Ramos (cell line): ENCODE measurements around the gene MIDN.

ENCODE experiments used
- in situ Hi-C: fragments of 300-500 bp; cut with MboI; formaldehyde crosslinking; loops from one replicate; pipeline ENCODE4 v1.14.3; 2022; ENCODE audit warnings: low sequenced_read_pairs; ENCODE audit not compliant: unreplicated experiment

The MIDN gene

DNA sequence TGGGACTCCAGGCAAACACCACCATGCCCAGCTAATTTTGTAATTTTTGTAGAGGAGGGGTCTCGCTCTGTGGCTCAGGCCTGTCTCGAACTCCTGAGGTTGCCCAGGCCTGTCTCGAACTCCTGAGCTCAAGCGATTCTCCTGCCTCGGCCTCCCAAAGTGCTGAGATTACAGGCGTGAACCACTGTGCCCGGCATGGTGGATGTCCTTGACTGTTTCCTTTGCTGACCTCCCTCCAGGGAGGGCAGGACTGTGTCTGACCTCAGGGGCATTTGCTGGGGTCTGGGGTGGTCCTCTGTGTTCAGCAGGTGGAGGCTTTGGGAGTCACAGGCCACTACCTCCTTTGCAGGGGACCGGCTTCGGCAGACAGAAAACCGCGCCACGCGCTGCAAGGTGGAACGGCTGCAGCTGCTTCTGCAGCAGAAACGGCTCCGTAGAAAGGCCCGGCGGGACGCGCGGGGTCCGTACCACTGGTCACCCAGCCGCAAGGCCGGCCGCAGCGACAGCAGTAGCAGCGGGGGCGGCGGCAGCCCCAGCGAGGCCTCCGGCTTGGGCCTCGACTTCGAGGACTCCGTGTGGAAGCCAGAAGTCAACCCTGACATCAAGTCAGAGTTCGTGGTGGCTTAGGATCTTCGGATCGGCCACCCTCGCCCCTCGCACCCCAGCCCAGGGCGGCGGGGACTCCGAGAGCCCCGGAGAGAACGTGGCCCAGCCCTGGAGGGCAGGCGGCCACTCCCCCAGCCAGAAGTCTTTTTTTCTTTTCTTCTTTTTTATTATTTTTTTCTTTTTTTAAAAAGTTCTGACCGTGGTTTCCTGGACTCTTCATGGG, 8.5 kb downstream of the MIDN start:
- in situ Hi-C loops: no loop called here

DNA sequence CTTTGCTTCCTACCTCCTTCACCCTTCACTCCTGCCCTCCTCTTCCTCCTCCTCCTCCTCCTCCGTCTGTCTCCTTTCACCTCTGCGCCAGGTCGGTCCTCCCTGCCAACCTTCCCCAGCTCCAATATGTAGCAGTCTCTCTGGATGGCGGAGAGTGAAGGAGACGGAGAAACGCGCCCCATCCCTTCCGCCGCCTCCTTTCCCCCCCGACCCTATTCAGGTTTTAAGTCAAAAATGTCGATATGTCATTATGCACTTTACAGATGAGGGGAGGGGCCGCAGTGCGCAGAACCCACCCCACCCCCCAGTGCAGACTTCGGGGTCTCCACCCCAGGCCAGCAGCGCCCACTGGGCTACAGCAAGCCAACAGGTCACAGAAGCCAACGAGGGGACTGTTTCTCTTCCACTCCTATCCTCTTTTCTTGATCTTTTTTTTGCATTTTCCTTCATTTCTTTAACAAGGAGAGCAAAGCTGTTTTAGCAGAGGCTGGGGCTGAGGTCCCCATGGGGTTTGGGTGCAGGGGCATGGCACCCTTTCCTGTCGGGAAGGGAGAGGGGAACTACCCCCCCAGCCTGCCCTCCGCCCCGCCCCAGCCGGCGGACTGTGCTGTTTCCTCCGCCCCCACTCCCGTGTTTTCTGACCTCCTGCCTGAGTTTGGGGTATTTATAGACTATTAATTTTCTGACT, 9.2 kb downstream of the MIDN start:
- in situ Hi-C loops: no loop called here

DNA sequence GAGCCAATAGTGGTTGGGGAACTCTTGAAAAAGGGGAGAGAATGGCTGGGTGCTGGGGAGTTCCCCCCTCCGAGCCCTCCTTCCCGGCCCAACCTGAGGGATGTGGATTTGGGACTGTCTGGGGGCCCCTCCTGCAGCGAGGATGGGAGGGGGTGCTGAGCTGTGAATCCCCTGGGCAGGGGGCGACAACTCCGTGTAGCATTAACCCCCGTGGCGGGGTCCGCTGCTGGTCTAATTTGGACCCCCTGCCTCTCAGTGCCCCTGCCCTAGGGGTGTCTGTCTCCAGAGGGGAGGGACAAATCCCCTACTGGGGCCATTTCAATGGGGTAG, 9.7 kb downstream of the MIDN start:
- in situ Hi-C loops: no loop called here

DNA sequence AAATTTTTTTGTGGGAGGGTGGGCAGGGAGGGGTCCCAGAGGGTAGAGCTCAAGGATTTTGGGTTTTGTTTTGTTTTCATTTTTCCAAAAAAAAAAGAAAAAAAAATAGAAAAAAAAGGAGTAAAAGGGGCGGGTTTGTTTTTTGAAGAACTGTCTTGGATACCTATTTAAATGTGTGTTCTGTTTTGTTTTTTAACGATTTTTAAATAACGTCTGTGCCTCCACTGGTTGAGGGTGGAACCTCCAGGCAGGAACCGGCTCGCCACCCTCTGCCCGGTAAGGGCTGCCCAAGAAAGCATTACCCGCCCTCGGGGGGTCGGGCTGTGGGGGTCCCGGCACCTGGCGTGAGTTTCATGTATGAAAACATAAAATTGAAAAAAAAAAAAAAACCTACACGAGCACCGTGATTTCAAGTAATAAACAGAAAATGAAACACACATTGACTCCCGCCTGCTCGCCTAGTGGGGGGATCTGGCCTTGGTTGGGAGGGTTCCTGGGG, 10.4 kb downstream of the MIDN start:
- in situ Hi-C loops: no loop called here

DNA sequence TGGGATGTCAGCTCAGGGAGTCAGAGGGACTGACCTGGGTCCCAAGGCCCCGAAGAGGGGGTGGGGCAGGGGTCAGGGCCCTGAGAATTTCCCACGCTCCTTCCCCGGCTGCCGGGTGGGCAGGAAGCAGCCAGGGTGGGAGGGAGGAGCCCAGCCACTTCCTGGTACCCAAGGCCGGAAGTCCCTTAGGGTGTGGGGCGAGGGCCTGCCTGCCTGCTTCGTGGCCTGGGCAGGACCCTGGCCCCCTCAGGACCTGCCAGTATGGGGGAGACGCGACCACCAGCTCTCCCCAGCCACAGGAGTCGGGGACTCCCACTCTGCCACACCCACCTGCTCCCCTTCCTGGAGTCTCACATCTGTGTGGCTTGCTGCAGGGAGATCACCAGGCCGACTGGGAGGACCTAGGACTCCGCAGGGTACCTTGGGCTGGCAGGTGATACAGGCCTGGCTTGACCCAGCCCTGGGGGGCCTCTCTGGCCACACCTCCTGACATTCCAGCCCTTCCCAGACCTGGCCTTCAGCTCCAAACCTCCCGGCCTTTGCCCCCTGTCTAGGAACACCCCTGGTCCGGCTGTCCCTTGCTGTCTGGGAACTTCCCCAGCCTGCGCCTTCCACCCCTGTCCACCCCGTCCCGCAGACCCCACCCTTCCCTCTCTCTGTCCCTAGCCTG, 11.0 kb downstream of the MIDN start:
- in situ Hi-C loops: no loop called here

DNA sequence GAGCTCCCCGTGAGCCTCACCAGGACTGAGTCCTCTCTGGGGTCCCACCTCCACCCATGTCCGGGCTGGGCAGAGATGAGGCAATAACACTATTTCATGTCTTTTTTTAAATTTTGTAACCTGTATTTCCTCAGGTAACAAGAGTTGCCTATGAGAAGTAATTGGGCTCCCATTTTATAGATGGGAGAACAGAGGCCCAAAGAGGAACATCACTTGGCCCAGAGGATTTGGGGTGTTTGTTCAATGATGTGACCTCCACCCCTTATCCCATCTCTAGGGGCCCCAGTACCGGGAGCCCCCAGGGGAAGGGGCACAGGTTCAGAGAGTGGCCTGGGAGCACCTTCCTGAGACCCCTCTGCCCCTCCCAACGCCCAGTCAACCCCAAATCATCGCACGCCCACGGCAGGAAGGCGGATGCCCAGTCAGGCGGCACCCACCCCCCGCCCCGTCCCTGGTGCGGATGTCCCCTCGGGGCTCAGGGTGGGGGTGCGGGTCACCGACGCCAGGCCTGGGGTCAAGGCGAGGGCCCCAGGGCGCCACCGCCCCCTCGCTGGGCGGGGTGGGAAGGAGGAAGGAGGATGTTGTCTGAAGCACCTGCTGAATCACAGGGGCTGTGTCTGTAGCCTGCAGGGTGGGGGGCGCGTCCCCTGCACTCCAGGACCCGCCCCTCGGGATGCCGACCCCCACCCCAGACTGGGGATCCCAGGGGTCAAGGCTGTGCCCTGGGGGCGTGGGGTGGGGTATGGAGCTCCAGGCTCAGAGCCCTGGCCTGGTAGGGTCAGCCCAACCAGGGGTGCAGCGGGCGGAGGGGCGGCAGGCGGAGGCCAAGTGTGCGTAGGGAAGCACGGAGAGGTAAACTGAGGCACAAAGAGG, 11.7 kb downstream of the MIDN start:
- in situ Hi-C loops: no loop called here

DNA sequence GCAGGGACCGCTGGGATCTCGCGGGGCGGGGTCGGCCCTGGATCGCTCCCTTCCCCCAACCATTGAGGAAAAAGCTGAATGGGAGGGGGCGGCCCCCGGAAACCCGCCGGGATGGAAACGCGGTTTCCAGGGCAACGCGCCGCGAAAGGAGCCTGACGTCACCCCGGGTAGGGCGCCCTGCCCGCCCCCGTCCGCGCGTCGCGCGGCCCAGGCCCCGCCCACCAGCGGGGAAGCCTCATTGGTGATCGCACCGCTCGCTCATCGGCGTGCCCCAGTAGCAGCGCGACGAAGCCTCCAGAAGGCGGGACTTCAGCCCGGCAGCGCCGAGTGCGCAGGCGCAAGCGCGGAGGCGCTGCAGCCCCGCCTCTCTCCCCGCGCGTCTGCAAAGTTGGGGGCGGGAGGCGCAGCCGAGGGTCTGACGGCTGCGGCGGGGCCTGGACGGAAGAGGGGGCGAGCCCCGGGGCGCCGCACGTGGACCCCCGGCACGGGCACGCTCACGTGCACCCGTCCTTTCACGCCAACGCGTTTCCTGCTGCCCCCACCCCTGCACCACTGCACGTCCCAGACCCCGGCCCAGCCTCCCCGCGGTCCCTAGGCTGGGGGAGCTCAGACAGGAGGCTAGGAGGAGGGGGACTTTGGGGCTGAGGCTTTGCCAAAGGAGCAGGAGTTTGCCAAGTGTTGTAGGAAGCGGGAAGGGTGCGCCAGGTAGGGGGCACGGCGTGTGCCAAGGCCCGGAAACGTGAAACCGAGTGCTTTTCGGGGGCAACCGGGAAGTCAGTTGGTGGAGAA, 12.6 kb downstream of the MIDN start:
- in situ Hi-C loops: no loop called here

DNA sequence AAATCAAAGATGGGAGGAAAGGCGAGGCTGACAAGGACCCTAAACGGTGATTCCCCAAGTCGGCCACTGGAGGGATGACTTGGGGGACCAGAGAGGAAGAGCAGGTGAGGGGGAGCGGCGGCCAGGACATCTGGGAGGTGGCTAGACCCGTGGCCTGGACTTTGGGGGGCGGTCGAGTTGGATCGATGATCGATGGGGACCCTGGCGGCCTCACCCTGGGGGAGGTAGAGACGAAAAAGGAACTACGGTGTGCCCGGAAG, 13.1 kb downstream of the MIDN start:
- in situ Hi-C loops: no loop called here

DNA sequence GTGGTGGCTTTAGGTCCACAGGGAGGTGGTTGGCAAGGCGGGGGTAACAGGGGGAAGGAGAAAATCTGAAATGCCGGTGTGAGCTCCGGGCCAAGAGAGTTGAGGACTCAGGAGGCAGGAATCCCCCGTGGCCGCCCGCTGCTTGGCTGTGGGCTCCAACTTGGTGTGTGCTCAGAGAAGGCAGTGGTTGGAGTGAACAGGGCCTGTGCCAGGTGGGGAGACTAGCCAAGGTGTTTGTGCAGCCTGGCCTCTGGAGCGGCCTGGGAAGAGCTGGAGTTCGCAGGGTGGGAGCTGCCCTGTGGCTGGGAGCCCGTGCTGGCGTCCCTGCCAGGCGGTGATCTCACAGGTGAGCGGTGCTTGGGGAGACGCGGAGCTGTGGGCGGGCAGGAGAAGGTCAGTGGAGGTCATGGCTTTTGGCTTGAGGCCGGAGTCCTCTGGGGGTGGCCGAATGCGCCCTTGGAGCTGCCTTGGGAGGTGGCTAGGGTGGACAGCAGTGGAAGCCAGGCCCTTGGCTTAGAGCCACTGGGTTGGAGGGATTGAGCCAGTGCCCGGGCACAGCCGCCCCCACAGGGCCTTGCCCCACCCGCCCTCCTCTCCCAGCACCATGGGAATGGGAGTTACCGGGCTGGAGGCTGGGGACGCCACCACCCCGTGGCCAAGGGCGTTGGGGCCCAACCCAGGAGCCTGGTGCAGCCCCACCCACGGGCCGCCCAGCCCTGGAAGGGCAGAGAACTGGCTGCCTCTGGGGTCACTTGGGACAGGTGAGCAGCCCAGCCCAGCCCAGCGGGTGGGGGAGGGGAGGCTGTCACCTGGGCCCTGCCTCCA, 13.6 kb downstream of the MIDN start:
- in situ Hi-C loops: no loop called here

DNA sequence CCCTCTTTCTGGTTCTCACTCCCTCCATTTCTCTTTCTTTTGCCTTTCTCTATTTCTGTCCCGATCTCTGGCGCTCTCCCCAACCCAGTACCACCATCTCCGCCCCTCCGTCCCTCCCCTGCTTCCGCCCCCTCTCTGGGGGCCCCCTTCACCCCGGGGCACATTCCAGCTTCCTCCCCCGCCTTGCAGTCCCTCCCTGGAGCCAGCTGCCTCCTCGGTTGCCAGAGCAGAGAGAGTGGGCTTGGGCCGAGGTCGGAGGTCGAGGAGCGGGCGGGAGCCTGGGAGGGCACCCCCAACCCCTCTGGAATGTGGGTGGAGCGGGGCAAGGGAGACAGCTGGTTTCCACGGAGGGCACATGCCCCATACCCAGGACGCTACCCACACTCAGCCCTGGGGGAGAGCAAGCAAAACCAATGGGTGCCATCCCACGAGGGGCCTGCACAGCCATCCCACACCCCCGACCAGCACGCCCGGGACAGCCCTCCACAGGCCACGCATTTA, 14.3 kb downstream of the MIDN start:
- in situ Hi-C loops: no loop called here

DNA sequence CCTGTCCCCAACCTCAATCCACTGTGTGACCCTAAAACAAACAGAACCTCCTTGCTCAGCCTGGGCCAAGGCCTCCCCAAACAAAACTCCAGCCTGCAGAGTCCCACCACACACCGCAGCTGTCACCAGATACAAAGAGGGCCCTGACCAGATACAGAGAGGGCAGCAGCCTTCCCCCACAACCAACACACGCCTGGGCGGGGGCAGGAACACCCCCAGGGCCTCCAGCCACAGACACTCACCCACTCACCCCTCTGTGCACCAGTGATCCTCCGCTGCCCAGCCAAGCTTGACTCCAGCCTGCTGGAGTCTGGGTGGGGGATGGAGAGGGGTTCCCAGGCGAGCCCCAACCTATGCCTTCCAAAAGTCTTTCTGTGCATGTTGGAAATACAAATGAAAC, 14.8 kb downstream of the MIDN start:
- in situ Hi-C loops: no loop called here

DNA sequence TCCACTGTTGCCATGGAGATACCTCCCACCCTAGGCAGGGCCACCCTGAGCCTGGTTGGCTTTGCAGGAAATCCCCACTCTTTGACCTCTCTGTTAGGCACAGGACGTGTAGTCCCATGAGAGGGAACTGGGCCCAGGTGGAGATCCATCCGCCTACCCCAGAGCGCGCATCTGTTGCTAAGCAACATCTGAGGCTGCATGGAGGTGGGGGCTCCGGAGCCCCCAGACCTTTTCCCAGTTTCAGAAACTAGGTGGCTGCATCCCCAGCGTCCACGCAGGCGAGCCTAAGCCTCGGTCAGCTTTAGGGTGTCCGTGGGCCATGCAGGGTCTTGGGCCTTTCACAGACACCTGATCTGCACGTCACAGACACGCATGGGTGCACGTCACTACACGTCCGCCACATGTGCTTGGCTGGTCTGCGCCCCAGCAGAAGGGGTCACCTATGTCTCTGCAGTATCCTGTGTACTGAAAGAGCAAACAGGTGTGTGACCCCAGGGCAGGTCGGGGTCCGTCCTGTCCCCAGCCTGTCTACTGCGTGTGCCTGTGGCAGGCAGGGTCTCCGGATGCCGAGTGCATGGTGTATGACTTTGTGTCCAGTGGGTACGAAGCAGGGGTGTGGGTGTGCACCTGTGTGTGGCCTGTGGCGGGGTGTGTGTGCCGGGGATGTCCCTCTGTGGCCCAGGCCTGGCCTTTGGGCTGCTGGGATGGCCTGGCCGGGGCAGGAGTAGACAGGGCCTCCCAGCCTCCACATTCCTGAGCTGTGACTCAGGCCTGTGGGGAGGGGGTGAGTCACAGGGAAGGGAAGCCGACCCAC, 16.6 kb downstream of the MIDN start:
- in situ Hi-C loops: no loop called here

DNA sequence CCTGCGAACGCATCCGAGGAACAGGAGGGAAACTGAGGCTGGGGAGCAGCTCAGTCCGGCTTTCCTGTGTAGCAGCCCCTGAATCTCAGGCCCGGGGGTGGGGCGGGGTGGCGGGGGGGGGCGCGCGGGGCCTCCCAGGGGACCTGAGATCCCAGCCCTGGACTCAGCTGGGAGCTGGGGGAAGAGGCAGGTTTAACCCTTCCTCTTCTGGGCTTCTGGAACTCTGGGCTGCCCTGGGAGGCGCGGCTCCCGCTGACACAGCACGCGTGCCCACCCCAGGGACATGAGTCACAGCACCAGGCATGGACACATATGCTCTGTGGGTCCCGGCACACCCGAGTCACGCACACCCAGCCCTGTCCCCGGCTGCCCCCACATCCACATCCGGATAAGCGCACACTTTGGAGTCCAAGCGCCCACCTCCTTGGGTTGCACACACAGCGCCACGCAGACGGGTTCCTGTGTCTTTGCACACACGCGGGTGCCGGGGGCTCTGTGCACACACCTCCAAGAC, 17.3 kb downstream of the MIDN start:
- in situ Hi-C loops: no loop called here

DNA sequence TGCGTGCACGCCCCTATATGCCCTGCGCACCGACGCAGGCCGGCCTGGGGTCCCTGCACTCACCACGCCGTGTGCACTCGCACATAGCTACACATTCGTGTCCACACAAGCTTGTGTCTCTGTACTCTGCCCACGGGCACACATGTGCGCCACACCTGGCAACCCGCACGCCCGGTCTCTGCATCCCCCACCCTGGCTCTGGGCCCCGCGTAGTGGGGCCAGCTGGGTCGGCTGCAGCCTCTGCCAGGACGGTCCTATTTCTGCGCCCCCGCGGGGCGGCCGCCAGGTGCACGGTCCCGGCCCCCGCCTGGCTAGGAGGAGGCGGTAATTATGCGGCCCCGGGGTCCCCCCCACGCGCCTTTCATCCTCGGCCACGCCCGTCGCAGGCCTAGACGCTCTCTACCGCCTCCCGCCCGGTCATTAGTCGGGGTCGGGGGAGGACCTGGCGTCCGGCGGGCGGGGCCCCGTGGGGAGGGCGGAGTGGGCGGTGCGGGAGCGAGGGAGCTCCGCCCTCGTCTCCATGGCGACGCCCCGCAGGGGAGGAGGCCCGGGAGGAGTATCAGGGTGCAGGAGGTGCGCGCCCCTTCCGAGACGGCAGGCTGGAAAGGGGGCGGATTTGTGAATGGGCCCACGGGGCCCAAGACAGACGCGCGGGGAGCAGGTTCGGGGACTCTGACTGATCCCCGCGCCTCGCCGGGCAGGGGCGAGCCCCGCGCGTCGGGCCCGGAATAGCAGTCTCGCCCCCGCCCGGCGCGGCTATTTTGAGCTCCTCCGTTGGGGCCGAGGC, 17.9 kb downstream of the MIDN start:
- in situ Hi-C loops: no loop called here

DNA sequence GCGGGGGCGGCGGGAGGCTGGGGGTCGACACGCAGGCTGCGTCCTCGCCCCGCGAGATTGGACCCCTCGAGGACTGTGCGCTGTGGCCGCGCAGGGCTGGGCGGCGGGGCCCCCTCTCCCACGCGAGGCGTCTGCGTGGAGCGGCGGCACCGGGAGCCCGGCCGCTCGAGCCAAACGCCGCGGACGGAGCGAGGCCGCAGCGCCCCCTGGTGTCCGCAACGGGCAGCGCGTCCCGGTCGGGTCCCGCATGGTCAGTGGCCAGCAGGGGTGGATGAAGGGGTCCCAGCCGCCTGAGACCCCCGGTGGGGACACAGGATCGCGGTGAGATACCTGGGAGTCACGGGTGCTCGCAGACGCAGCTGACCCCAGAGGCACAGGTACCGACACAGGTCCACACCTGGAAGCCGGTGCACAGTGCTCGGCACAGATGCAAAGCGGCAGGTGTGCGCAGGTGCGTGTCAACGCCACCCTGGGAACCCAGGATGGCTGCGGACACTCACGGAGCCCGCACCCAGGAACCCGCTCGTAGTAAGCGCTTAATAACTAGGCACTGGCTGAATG, 18.6 kb downstream of the MIDN start:
- in situ Hi-C loops: no loop called here

DNA sequence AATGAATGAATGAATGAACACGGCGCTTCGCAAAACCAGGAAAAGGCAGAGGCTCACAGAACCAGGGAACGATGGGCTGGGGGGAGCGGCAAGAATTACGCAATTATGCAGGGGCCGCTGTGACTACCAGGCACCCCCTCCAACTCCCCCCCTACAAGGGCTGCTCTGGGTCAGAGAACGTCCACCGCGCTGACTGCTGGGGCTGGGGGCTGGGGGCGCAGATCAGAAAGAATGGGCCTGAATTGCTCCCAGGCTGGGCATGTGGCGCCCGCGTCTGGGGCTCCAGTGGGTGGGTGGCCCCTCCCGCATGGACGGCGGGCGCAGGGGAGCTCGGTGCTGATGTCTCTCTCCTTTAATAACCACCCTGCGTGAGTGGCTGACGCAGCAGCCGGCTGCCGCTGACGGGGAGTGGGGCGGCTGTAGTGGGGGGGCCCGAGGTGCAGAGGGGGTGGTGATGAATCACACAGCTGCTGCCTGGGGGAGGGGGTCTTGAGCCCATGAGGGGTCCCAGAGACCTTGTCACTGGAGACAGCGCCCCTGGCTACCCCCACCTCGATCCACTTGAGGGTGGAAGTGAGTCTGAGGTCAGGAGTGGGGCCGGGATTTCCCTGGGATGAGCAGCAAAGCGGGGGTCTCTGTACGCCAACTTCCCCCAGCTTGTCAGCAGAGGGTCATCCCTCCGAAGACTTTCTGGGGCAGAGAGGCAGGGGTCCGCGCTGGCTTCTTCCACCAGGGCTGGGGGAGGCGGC, 19.3 kb downstream of the MIDN start:
- in situ Hi-C loops: no loop called here
